Measurements from ENCODE around the gene TMTC1. TPM values are rescaled to one million over a fixed set of nuclear protein-coding genes. Genes with fewer than 3 reads are reported as not detected.

The TMTC1 gene
- total and polyA plus RNA-seq, 4 donors: 20.5 to 87.6 (median 34.5) TPM

- WGBS (ENCODE audit: insufficient coverage): 80% methylated on average over 2 of the region's 2 CpGs
- H3K27me3 ChIP-seq (ENCODE audit: control insufficient read depth, insufficient read depth, low read length): no peaks in the 10 kb centered on the region
- no peak overlapping the region for H3K27ac ChIP-seq (ENCODE audit: low read depth, low read length)
- H3K36me3 ChIP-seq (ENCODE audit: control insufficient read depth, insufficient read depth, low read length): no peaks in the 10 kb centered on the region
- no peak for DNase-seq (ENCODE audit: low read depth in 4 of 6, low spot score in 6 of 6)
- no peaks in the 10 kb centered on the region for H3K4me1 ChIP-seq (ENCODE audit: control insufficient read depth, insufficient read depth, low read length)
- no peak overlapping the region for H3K4me3 ChIP-seq (ENCODE audit: low read depth, low read length)
- H3K9me3 ChIP-seq (ENCODE audit: control insufficient read depth, insufficient read depth, low read length): no peaks in the 10 kb centered on the region
Measured at GRCh38 chr12:29508949-29509348, 274.8 kb downstream of the TMTC1 start.

GRCh38 chr12:29505122-29505521 lies 278.6 kb downstream of the TMTC1 start:
- Histone ChIP-seq H3K27ac (ENCODE audit: low read depth, low read length) (no peak overlapping the region), H3K4me1 (ENCODE audit: control insufficient read depth, insufficient read depth, low read length) (no peaks in the 10 kb centered on the region), H3K36me3 (ENCODE audit: control insufficient read depth, insufficient read depth, low read length) (no peaks in the 10 kb centered on the region), H3K4me3 (ENCODE audit: low read depth, low read length) (no peak overlapping the region), H3K27me3 (ENCODE audit: control insufficient read depth, insufficient read depth, low read length) (no peaks in the 10 kb centered on the region), H3K9me3 (ENCODE audit: control insufficient read depth, insufficient read depth, low read length) (no peaks in the 10 kb centered on the region)
- DNase-seq (ENCODE audit: low read depth in 4 of 6, low spot score in 6 of 6): no peak
- no CpG with 5 or more reads among the region's 3 CpGs for WGBS (ENCODE audit: insufficient coverage)

- no peaks in the 10 kb centered on the region for H3K36me3 ChIP-seq (ENCODE audit: control insufficient read depth, insufficient read depth, low read length)
- H3K27me3 ChIP-seq (ENCODE audit: control insufficient read depth, insufficient read depth, low read length): no peaks in the 10 kb centered on the region
- H3K9me3 ChIP-seq (ENCODE audit: control insufficient read depth, insufficient read depth, low read length): no peaks in the 10 kb centered on the region
Measured at GRCh38 chr12:29503283-29503682, 280.5 kb downstream of the TMTC1 start.

GRCh38 chr12:29499235-29499634 lies 284.5 kb downstream of the TMTC1 start:
- Histone ChIP-seq H3K9me3 (ENCODE audit: control insufficient read depth, insufficient read depth, low read length) (no peaks in the 10 kb centered on the region), H3K4me1 (ENCODE audit: control insufficient read depth, insufficient read depth, low read length) (no peaks in the 10 kb centered on the region), H3K4me3 (ENCODE audit: low read depth, low read length) (no peak overlapping the region), H3K27ac (ENCODE audit: low read depth, low read length) (no peak overlapping the region), H3K36me3 (ENCODE audit: control insufficient read depth, insufficient read depth, low read length) (no peaks in the 10 kb centered on the region), H3K27me3 (ENCODE audit: control insufficient read depth, insufficient read depth, low read length) (no peaks in the 10 kb centered on the region)
- DNase-seq (ENCODE audit: low read depth in 4 of 6, low spot score in 6 of 6): no peak
- WGBS (ENCODE audit: insufficient coverage): 69% methylated on average over 3 of the region's 3 CpGs

More at GRCh38 chr12:29503283-29503682, 280.5 kb downstream of the TMTC1 start:
- no peak for DNase-seq (ENCODE audit: low read depth in 4 of 6, low spot score in 6 of 6)
- Histone ChIP-seq H3K27ac (ENCODE audit: low read depth, low read length) (no peak overlapping the region), H3K4me1 (ENCODE audit: control insufficient read depth, insufficient read depth, low read length) (no peaks in the 10 kb centered on the region), H3K4me3 (ENCODE audit: low read depth, low read length) (no peak overlapping the region)

DNA sequence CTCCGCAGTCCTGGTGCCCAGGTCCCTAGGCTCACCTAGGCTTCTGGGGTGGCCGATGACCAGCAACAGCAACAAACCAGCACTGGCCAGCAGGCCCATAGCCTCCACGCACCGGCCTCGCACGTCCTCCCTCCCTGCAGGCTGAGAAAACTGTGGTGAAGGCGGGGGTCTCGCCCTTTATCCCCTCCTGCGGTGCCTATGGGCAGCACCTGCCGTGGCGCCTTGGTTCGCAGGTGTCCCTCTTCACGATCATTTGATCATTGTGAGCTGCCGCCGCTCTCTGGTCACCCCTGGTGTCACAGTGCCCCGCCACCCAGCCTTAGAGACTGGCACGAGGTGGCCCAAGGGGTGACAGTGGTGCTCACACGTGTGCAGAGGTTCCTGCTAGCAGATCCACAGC lies 286.2 kb downstream of the TMTC1 start, which contains the start of gene OVCH1:
TSS of gene OVCH1 (minus strand) at position 99 of the 400 bp plus-strand sequence. CDS start at position 99, 0 bp downstream.
- Histone ChIP-seq H3K9me3 (ENCODE audit: control insufficient read depth, insufficient read depth, low read length) (no peaks in the 10 kb centered on the region), H3K27me3 (ENCODE audit: control insufficient read depth, insufficient read depth, low read length) (no peaks in the 10 kb centered on the region), H3K27ac (ENCODE audit: low read depth, low read length) (no peak within 1 kb of the TSS), H3K4me1 (ENCODE audit: control insufficient read depth, insufficient read depth, low read length) (no peaks in the 10 kb centered on the region), H3K36me3 (ENCODE audit: control insufficient read depth, insufficient read depth, low read length) (no peaks in the 10 kb centered on the region), H3K4me3 (ENCODE audit: low read depth, low read length) (no peak within 1 kb of the TSS)
- WGBS (ENCODE audit: insufficient coverage): 92% methylated on average over 18 of the region's 18 CpGs
- DNase-seq (ENCODE audit: low read depth in 4 of 6, low spot score in 6 of 6): no peak

DNA sequence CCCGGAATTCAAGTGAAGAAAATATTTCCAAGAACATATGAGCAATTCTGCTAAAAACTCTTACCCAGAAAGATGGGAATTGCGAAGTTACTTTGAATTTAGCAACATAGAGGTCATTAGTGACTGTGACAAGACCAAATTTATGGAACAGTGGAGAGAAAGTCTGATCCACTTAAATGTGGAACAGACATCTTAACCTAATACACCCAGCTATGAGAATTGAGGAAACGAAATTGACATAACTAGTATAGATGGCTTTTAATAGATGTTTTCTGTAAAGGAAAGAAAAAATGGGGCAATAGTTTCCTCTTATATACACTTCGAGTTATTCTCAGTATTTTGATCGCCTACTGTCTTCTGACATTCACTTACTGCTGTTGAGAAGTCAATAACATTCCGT lies 290.9 kb downstream of the TMTC1 start:
- Histone ChIP-seq H3K27ac (ENCODE audit: low read depth, low read length) (no peak overlapping the region), H3K9me3 (ENCODE audit: control insufficient read depth, insufficient read depth, low read length) (no peaks in the 10 kb centered on the region), H3K4me3 (ENCODE audit: low read depth, low read length) (no peak overlapping the region), H3K36me3 (ENCODE audit: control insufficient read depth, insufficient read depth, low read length) (no peaks in the 10 kb centered on the region), H3K27me3 (ENCODE audit: control insufficient read depth, insufficient read depth, low read length) (no peaks in the 10 kb centered on the region), H3K4me1 (ENCODE audit: control insufficient read depth, insufficient read depth, low read length) (no peaks in the 10 kb centered on the region)
- no peak for DNase-seq (ENCODE audit: low read depth in 4 of 6, low spot score in 6 of 6)
- no CpG with 5 or more reads among the region's 6 CpGs for WGBS (ENCODE audit: insufficient coverage)

DNA sequence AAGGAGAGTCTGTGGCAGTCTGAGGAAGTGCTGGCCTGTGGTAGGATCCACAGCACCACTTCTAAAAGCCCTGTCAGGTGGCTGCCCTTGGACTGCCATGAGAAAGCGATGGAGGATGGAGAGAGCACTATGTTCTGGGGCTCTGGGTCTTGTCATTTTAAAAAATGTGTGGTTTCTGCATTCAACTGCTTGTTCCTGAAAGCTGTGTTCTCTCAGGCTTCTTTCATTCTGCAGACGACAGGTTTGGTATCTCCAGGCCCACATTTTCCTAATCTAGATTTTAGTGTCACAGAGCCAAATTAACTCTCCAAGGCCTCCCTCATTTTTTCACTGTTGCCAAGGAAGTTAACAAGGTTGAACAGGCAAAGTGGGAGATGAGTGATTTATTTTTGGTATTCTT lies 296.8 kb downstream of the TMTC1 start:
- H3K36me3 ChIP-seq (ENCODE audit: control insufficient read depth, insufficient read depth, low read length): no peaks in the 10 kb centered on the region
- no CpG with 5 or more reads among the region's 2 CpGs for WGBS (ENCODE audit: insufficient coverage)
- H3K4me3 ChIP-seq (ENCODE audit: low read depth, low read length): no peak overlapping the region
- no peaks in the 10 kb centered on the region for H3K4me1 ChIP-seq (ENCODE audit: control insufficient read depth, insufficient read depth, low read length)
- DNase-seq (ENCODE audit: low read depth in 4 of 6, low spot score in 6 of 6): no peak
- H3K9me3 ChIP-seq (ENCODE audit: control insufficient read depth, insufficient read depth, low read length): no peaks in the 10 kb centered on the region
- no peak overlapping the region for H3K27ac ChIP-seq (ENCODE audit: low read depth, low read length)
- no peaks in the 10 kb centered on the region for H3K27me3 ChIP-seq (ENCODE audit: control insufficient read depth, insufficient read depth, low read length)

DNA sequence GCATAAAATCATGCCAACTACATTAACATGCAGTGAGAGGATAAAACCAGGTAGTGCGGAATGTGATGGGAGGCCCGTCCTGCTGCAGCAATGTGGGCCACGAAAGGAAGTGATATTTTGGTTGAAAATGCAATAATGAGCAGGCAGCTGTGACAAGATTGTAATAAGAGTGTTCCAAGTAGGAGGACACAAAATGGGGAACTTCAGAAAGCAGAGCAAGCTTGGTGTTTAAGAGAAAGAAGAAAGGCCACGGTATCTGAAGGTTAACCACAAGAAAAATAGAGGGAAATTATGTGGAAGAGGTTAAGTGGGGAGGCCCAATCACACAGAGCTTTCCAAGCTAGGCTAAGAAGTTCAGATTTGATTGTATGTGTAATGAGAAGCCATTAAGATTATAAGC lies 320.5 kb downstream of the TMTC1 start:
- no peaks in the 10 kb centered on the region for H3K27me3 ChIP-seq (ENCODE audit: control insufficient read depth, insufficient read depth, low read length)
- no peak overlapping the region for H3K4me3 ChIP-seq (ENCODE audit: low read depth, low read length)
- H3K27ac ChIP-seq (ENCODE audit: low read depth, low read length): no peak overlapping the region
- no peak for DNase-seq (ENCODE audit: low read depth in 4 of 6, low spot score in 6 of 6)
- 69% methylated on average over 4 of the region's 4 CpGs for WGBS (ENCODE audit: insufficient coverage)
- H3K4me1 ChIP-seq (ENCODE audit: control insufficient read depth, insufficient read depth, low read length): no peaks in the 10 kb centered on the region
- no peaks in the 10 kb centered on the region for H3K9me3 ChIP-seq (ENCODE audit: control insufficient read depth, insufficient read depth, low read length)
- H3K36me3 ChIP-seq (ENCODE audit: control insufficient read depth, insufficient read depth, low read length): no peaks in the 10 kb centered on the region

- Histone ChIP-seq H3K27ac (ENCODE audit: low read depth, low read length) (no peak overlapping the region), H3K4me1 (ENCODE audit: control insufficient read depth, insufficient read depth, low read length) (no peaks in the 10 kb centered on the region), H3K4me3 (ENCODE audit: low read depth, low read length) (no peak overlapping the region), H3K9me3 (ENCODE audit: control insufficient read depth, insufficient read depth, low read length) (no peaks in the 10 kb centered on the region), H3K36me3 (ENCODE audit: control insufficient read depth, insufficient read depth, low read length) (no peaks in the 10 kb centered on the region), H3K27me3 (ENCODE audit: control insufficient read depth, insufficient read depth, low read length) (no peaks in the 10 kb centered on the region)
- DNase-seq (ENCODE audit: low read depth in 4 of 6, low spot score in 6 of 6): no peak
- 43% methylated on average over 1 of the region's 2 CpGs for WGBS (ENCODE audit: insufficient coverage)
Measured at GRCh38 chr12:29460082-29460481, 323.7 kb downstream of the TMTC1 start.

GRCh38 chr12:29455087-29455486 lies 328.7 kb downstream of the TMTC1 start:
- DNase-seq (ENCODE audit: low read depth in 4 of 6, low spot score in 6 of 6): peak; percentile 5 to 79 (median 22)
- WGBS (ENCODE audit: insufficient coverage): 0% methylated on average over 1 of the region's 1 CpG
- no peak overlapping the region for H3K4me3 ChIP-seq (ENCODE audit: low read depth, low read length)

More at GRCh38 chr12:29455087-29455486, 328.7 kb downstream of the TMTC1 start:
- Histone ChIP-seq H3K4me1 (ENCODE audit: control insufficient read depth, insufficient read depth, low read length) (no peaks in the 10 kb centered on the region), H3K9me3 (ENCODE audit: control insufficient read depth, insufficient read depth, low read length) (no peaks in the 10 kb centered on the region), H3K27me3 (ENCODE audit: control insufficient read depth, insufficient read depth, low read length) (no peaks in the 10 kb centered on the region), H3K36me3 (ENCODE audit: control insufficient read depth, insufficient read depth, low read length) (no peaks in the 10 kb centered on the region), H3K27ac (ENCODE audit: low read depth, low read length) (peak overlapping the region; percentile 61)

Data from spinal cord (tissue), 10 donors.